ENCODE measurements around the gene DLX2. TPM values are rescaled to one million over a fixed set of nuclear protein-coding genes. Genes with fewer than 3 reads are reported as not detected.

DLX2 gene
- total RNA-seq, 1 experiment from 2014 or later, result 0.76 TPM

GRCh38 chr2:172083628-172084394 is 18.9 kb downstream of the DLX2 start:
- DNase-seq, result no peak
- Histone ChIP-seq H2AFZ (no peak overlapping the region), H3K9me3 (ENCODE audit: insufficient read depth, low read depth) (peaks cover 5% of the 10 kb centered on the region; the same call in 1 of the 2 replicates), H3K4me3 (no peak overlapping the region), H3F3A (ENCODE audit: insufficient read depth, low read depth) (peaks cover 10% of the 10 kb centered on the region; the same call in 1 of the 2 replicates), H4K20me1 (ENCODE audit: insufficient read depth) (no peaks in the 10 kb centered on the region), H3K79me2 (ENCODE audit: low read depth) (no peaks in the 10 kb centered on the region), H3K36me3 (ENCODE audit: low read depth) (no peaks in the 10 kb centered on the region), H3K4me1 (replicated peaks; ENCODE audit: insufficient read depth) (0 out of 2 replicates have a peak, but pooled peaks cover 4% of the 10 kb centered on the region), H3K27ac (no peak overlapping the region), H3K4me2 (no peak overlapping the region), H3K9me2 (ENCODE audit: insufficient read depth) (no peaks in the 10 kb centered on the region), H3K27me3 (ENCODE audit: insufficient read depth, low read depth) (no peaks in the 10 kb centered on the region)
- no peak for TF ChIP-seq CTCF (conservative IDR thresholded peaks at IDR 0.05)
- no peak for TF ChIP-seq EZH2 (IDR thresholded peaks at IDR 0.05; ENCODE audit: low read depth)
- ChIA-PET CTCF (no interaction called here), POLR2A (ENCODE audit: unreplicated experiment) (no interaction called here)
- no TSS peak for BruUV-seq (replicated peaks)
- intact Hi-C loops (cut with micrococcal nuclease; ENCODE audit: unreplicated experiment), result no loop called here

GRCh38 chr2:172082944-172083627 is 19.6 kb downstream of the DLX2 start:
- Histone ChIP-seq H3K36me3 (ENCODE audit: low read depth) (no peaks in the 10 kb centered on the region), H3K4me2 (no peak overlapping the region), H3K27me3 (ENCODE audit: insufficient read depth, low read depth) (no peaks in the 10 kb centered on the region), H3K9me2 (ENCODE audit: insufficient read depth) (no peaks in the 10 kb centered on the region), H3K9me3 (ENCODE audit: insufficient read depth, low read depth) (peaks cover 5% of the 10 kb centered on the region; the same call in 1 of the 2 replicates), H3K4me3 (no peak overlapping the region), H3K27ac (no peak overlapping the region), H3F3A (ENCODE audit: insufficient read depth, low read depth) (peaks cover 10% of the 10 kb centered on the region; the same call in 1 of the 2 replicates), H3K4me1 (replicated peaks; ENCODE audit: insufficient read depth) (0 out of 2 replicates have a peak, but pooled peaks cover 4% of the 10 kb centered on the region), H4K20me1 (ENCODE audit: insufficient read depth) (no peaks in the 10 kb centered on the region), H2AFZ (no peak overlapping the region), H3K79me2 (ENCODE audit: low read depth) (no peaks in the 10 kb centered on the region)
- BruUV-seq (replicated peaks), result no TSS peak
- intact Hi-C loops (cut with micrococcal nuclease; ENCODE audit: unreplicated experiment), result no loop called here
- ChIA-PET POLR2A (ENCODE audit: unreplicated experiment) (interaction anchor here (0.6 kb wide), 1 partner anchor 16 kb away, joined by 4 read pairs; no protein-coding TSS in a partner anchor), CTCF (no interaction called here)
- DNase-seq, result no peak
- no peak for TF ChIP-seq CTCF (conservative IDR thresholded peaks at IDR 0.05)
- TF ChIP-seq EZH2 (IDR thresholded peaks at IDR 0.05; ENCODE audit: low read depth), result no peak

GRCh38 chr2:172082105-172082943 is 20.4 kb downstream of the DLX2 start:
- Histone ChIP-seq H3K4me3 (no peak overlapping the region), H3K9me2 (ENCODE audit: insufficient read depth) (no peaks in the 10 kb centered on the region), H3K27ac (no peak overlapping the region), H4K20me1 (ENCODE audit: insufficient read depth) (no peaks in the 10 kb centered on the region), H3K27me3 (ENCODE audit: insufficient read depth, low read depth) (no peaks in the 10 kb centered on the region), H3K4me1 (replicated peaks; ENCODE audit: insufficient read depth) (peaks cover 8% of the 10 kb centered on the region; the same call in 1 of the 2 replicates), H3K9me3 (ENCODE audit: insufficient read depth, low read depth) (peaks cover 5% of the 10 kb centered on the region; the same call in 1 of the 2 replicates), H2AFZ (no peak overlapping the region), H3K4me2 (no peak overlapping the region), H3F3A (ENCODE audit: insufficient read depth, low read depth) (peaks cover 10% of the 10 kb centered on the region; the same call in 1 of the 2 replicates), H3K79me2 (ENCODE audit: low read depth) (no peaks in the 10 kb centered on the region), H3K36me3 (ENCODE audit: low read depth) (no peaks in the 10 kb centered on the region)
- no peak for DNase-seq
- intact Hi-C loops (cut with micrococcal nuclease; ENCODE audit: unreplicated experiment), result no loop called here
- no TSS peak for BruUV-seq (replicated peaks)
- POLR2A ChIA-PET (ENCODE audit: unreplicated experiment), result interaction anchor here (0.6 kb wide), 1 partner anchor 17 kb away, joined by 4 read pairs; no protein-coding TSS in a partner anchor
- TF ChIP-seq CTCF (conservative IDR thresholded peaks at IDR 0.05) (no peak), EZH2 (IDR thresholded peaks at IDR 0.05; ENCODE audit: low read depth) (no peak)
- CTCF ChIA-PET, result no interaction called here

All from PC-9 (cell line).